Astrocyte (in vitro differentiated cells and primary cell): ENCODE measurements around the gene RPL11. TPM values are rescaled to one million over a fixed set of nuclear protein-coding genes. Genes with fewer than 3 reads are reported as not detected.

Experiments
- DNase-seq: peaks from one replicate; pipeline ENCODE4 v3.0.0-alpha.2; 2010; ENCODE audit warnings: low read depth
- FAIRE-seq: peaks from 2 replicates; lab custom pipeline; 2011; peaks lifted over from hg19 to GRCh38; lab: Jason Lieb, UNC
- H2AFZ ChIP-seq: 2 replicates; pipeline ENCODE4 v1.6.0; 2012; ENCODE audit warnings: low read depth, low read length, inconsistent platforms
- H3K27ac ChIP-seq: 2 replicates; pipeline ENCODE4 v1.5.1; 2011; ENCODE audit warnings: low read depth, low read length, inconsistent platforms
- H3K27me3 ChIP-seq: 2 replicates; pipeline ENCODE4 v1.6.0; 2011; ENCODE audit warnings: low read length, inconsistent platforms; ENCODE audit not compliant: insufficient read depth
- H3K36me3 ChIP-seq: 2 replicates; pipeline ENCODE4 v1.5.1; 2011; ENCODE audit warnings: low read length, inconsistent platforms; ENCODE audit not compliant: insufficient read depth
- H3K4me1 ChIP-seq: 2 replicates; pipeline ENCODE4 v1.5.1; 2011; ENCODE audit warnings: low read length, inconsistent platforms; ENCODE audit not compliant: insufficient read depth
- H3K4me2 ChIP-seq: 2 replicates; pipeline ENCODE4 v1.6.0; 2012; ENCODE audit warnings: low read length, inconsistent platforms
- H3K4me3 ChIP-seq: 2 replicates; pipeline ENCODE4 v1.5.1; 2011; ENCODE audit warnings: low read depth, mild to moderate bottlenecking, low read length, inconsistent platforms; ENCODE audit not compliant: insufficient read depth
- H3K79me2 ChIP-seq: 2 replicates; pipeline ENCODE4 v1.6.0; 2012; ENCODE audit warnings: mild to moderate bottlenecking, low read length, inconsistent platforms; ENCODE audit not compliant: insufficient read depth
- H3K9ac ChIP-seq: 2 replicates; pipeline ENCODE4 v1.6.0; 2012; ENCODE audit warnings: mild to moderate bottlenecking, low read length, inconsistent platforms
- H3K9me3 ChIP-seq: 2 replicates; pipeline ENCODE4 v1.5.1; 2012; ENCODE audit warnings: low read depth, mild to moderate bottlenecking, low read length, inconsistent platforms; ENCODE audit not compliant: insufficient read depth
- H4K20me1 ChIP-seq: 2 replicates; pipeline ENCODE4 v1.6.0; 2012; ENCODE audit warnings: low read length, inconsistent platforms; ENCODE audit not compliant: insufficient read depth
- H3K27ac Mint-ChIP-seq: one replicate; pipeline ENCODE4 v1.8.0; 2021; ENCODE audit warnings: mild to moderate bottlenecking, mixed read lengths; ENCODE audit not compliant: unreplicated experiment
- H3K27me3 Mint-ChIP-seq: one replicate; pipeline ENCODE4 v1.8.0; 2021; ENCODE audit warnings: low read depth, mixed read lengths; ENCODE audit not compliant: unreplicated experiment
- H3K36me3 Mint-ChIP-seq: one replicate; pipeline ENCODE4 v1.8.0; 2021; ENCODE audit warnings: low read depth, mixed read lengths; ENCODE audit not compliant: unreplicated experiment
- H3K4me1 Mint-ChIP-seq: one replicate; pipeline ENCODE4 v1.8.0; 2021; ENCODE audit warnings: low read depth, mixed read lengths; ENCODE audit not compliant: unreplicated experiment
- H3K4me3 Mint-ChIP-seq: one replicate; pipeline ENCODE4 v1.8.0; 2021; ENCODE audit warnings: mild to moderate bottlenecking, moderate library complexity, mixed read lengths; ENCODE audit not compliant: unreplicated experiment
- H3K9me3 Mint-ChIP-seq: one replicate; pipeline ENCODE4 v1.8.0; 2021; ENCODE audit warnings: mild to moderate bottlenecking, mixed read lengths; ENCODE audit not compliant: unreplicated experiment
- EZH2 ChIP-seq: IDR thresholded peaks from 2 replicates; pipeline ENCODE4 v1.6.1; 2012; ENCODE audit warnings: mild to moderate bottlenecking, low read length, inconsistent platforms; ENCODE audit not compliant: insufficient read depth
- total RNA-seq: library from RNA; stranded (reverse); gene quantifications from 2 replicates; pipeline ENCODE4 v1.2.1, GENCODE V29; 2021
- TF ChIP-seq, protein P1 (sequence below): IDR thresholded peaks from 2 replicates; pipeline ENCODE4 v1.5.1; 2011; ENCODE audit warnings: low read depth, mild to moderate bottlenecking, inconsistent platforms, low read length, moderate library complexity; ENCODE audit not compliant: insufficient read depth

The RPL11 gene
- total RNA-seq, 1 donor from 2014 or later: 804 TPM

DNA sequence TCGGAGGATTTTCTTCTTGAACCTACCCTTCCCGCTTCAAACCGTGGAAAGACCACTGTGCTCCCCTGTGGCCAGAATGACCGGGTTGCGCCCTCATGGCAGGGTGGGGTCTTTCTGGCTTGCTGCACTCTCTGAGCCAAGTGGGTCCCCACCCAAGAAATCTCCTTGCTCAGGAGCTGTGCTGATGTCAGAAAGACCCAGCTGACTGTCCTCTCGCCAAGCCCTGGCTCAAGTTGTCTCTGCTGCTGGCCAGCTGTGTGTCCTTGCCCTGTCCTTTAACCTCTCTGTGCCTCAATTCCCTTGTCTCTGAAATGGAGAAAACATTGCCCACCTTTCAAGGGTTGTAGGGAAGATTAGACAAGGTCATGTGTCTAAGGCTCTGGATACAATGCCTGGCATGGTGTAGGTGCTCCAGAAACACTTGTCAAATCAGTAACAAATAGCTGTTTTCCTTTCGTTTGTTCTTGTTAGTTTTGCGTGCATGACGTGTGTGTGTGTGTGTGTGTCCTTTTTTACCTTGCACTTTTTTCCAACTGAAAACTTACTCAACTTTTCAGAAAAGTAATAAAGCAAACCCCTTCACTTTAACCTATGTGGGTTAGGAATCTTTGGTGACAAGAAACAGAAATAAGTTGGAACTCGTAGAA is 41.1 kb upstream of the RPL11 start:
- no peak for DNase-seq
- Histone ChIP-seq H3K9me3 (no peaks in the 10 kb centered on the region), H2AFZ (no peak overlapping the region), H3K27me3 (peaks cover 15% of the 10 kb centered on the region), H3K9ac (no peak overlapping the region), H3K36me3 (no peaks in the 10 kb centered on the region), H3K79me2 (no peaks in the 10 kb centered on the region), H3K4me2 (no peak overlapping the region), H3K27ac (no peak overlapping the region), H4K20me1 (no peaks in the 10 kb centered on the region), H3K4me1 (no peaks in the 10 kb centered on the region), H3K4me3 (no peak overlapping the region)
- Mint-ChIP-seq H3K36me3 (no peaks in the 10 kb centered on the region), H3K27ac (no peak overlapping the region), H3K27me3 (peaks cover 47% of the 10 kb centered on the region), H3K4me1 (peaks cover 4% of the 10 kb centered on the region), H3K9me3 (no peaks in the 10 kb centered on the region), H3K4me3 (no peak overlapping the region)
- TF ChIP-seq EZH2: no peak
- TF ChIP-seq, protein P1, sequence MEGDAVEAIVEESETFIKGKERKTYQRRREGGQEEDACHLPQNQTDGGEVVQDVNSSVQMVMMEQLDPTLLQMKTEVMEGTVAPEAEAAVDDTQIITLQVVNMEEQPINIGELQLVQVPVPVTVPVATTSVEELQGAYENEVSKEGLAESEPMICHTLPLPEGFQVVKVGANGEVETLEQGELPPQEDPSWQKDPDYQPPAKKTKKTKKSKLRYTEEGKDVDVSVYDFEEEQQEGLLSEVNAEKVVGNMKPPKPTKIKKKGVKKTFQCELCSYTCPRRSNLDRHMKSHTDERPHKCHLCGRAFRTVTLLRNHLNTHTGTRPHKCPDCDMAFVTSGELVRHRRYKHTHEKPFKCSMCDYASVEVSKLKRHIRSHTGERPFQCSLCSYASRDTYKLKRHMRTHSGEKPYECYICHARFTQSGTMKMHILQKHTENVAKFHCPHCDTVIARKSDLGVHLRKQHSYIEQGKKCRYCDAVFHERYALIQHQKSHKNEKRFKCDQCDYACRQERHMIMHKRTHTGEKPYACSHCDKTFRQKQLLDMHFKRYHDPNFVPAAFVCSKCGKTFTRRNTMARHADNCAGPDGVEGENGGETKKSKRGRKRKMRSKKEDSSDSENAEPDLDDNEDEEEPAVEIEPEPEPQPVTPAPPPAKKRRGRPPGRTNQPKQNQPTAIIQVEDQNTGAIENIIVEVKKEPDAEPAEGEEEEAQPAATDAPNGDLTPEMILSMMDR: no peak
- no peak for FAIRE-seq

DNA sequence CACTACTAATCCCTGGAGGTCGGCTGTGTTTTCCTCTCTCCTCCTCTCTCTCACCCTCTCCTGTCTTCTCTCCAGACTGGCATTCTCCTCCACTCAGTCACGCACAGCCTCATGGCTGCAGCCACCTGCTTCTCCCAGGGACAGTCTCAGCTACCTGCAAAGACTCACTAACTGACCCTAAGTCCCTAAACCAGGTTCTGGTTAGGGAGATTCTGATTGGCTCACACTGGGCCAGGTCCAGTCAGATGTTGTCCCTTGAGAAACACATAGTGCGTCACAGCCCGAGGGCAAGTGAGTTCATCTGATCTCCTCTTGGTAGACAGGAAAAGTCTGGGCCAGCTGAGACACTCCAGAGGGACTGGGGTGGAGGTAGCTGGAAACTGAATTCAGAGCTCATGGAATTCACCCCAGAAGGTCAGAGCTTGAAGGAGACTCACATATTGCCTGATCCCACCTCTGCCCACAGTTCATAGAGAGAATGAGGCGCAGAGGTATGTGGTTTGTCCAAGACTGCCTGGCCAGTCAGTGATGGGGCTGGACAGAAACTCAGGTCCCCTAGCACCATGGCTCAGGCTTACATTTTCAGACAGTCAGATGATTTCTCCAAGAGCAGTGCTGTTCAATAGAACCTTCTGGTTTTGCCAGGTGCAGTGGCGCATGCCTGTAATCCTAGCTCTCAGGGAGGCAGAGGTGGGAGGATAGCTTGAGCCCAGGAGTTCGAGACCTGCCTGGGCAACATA is 40.4 kb upstream of the RPL11 start:
- Histone ChIP-seq H3K36me3 (no peaks in the 10 kb centered on the region), H2AFZ (no peak overlapping the region), H4K20me1 (no peaks in the 10 kb centered on the region), H3K9ac (no peak overlapping the region), H3K4me3 (no peak overlapping the region), H3K9me3 (no peaks in the 10 kb centered on the region), H3K27me3 (peaks cover 9% of the 10 kb centered on the region), H3K27ac (no peak overlapping the region), H3K4me2 (no peak overlapping the region), H3K4me1 (no peaks in the 10 kb centered on the region), H3K79me2 (no peaks in the 10 kb centered on the region)
- Mint-ChIP-seq H3K4me3 (no peak overlapping the region), H3K36me3 (no peaks in the 10 kb centered on the region), H3K27ac (no peak overlapping the region), H3K4me1 (peaks cover 4% of the 10 kb centered on the region), H3K9me3 (no peaks in the 10 kb centered on the region), H3K27me3 (peaks cover 41% of the 10 kb centered on the region)
- TF ChIP-seq EZH2: no peak
- TF ChIP-seq, protein P1: no peak
- DNase-seq (no peak), FAIRE-seq (no peak)
